ENCODE results near the gene SMCO2. TPM values are rescaled to one million over a fixed set of nuclear protein-coding genes. Genes with fewer than 3 reads are reported as not detected.

SMCO2 gene
- total RNA-seq, 1 experiment from 2014 or later, result 0.20 TPM

DNA sequence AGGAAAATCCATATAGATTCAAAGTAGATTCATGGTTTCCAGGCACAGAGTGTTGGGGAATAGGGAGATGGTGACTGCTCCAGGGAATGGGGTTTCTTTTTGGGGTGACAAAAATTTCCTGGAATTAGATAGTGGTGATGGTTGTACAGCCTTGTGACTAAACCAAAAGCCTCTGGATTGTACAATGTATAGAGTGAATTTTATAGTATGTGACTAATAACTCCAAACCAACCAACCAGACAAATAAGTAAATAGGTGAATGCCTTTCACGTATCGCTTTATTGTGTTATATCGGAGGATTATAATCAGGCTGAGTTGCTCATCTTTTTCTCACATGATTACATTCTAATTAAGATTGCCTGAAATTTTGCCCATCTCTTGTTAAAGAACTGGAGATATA, 52.8 kb downstream of the SMCO2 start:
- no peak overlapping the region for H3K4me2 ChIP-seq (ENCODE audit: insufficient read depth, insufficient read length, low read length)
- no peaks in the 10 kb centered on the region for H3K27me3 ChIP-seq (ENCODE audit: insufficient read depth, low read length)
- no peak overlapping the region for H3K18ac ChIP-seq (ENCODE audit: insufficient read length, low read depth, low read length)
- no peak overlapping the region for H2BK20ac ChIP-seq (ENCODE audit: low read depth, low read length, poor library complexity, severe bottlenecking)
- Mint-ChIP-seq H3K9me3 (no peaks in the 10 kb centered on the region), H3K36me3 (ENCODE audit: insufficient read depth in 1 of 3, low read depth in 3 of 3) (no peaks in the 10 kb centered on the region), H3K27ac (no peak overlapping the region), H3K4me1 (no peaks in the 10 kb centered on the region), H3K27me3 (ENCODE audit: low read depth) (no peaks in the 10 kb centered on the region), H3K4me3 (no peak overlapping the region)
- H4K20me1 ChIP-seq (ENCODE audit: control insufficient read depth, insufficient read depth, insufficient read length), result no peaks in the 10 kb centered on the region
- no peak overlapping the region for H3K27ac ChIP-seq (ENCODE audit: insufficient read length, low read depth, low read length)
- no peaks in the 10 kb centered on the region for H3K4me1 ChIP-seq (ENCODE audit: insufficient read depth, low read length)
- H2AK5ac ChIP-seq (ENCODE audit: insufficient read length, low read length), result no peak overlapping the region
- H3K23ac ChIP-seq (ENCODE audit: insufficient read length, low read depth, low read length), result no peak overlapping the region
- DNase-seq, result no peak
- no peak overlapping the region for H4K5ac ChIP-seq (ENCODE audit: insufficient read length, low read depth, low read length)
- no peak overlapping the region for H2BK5ac ChIP-seq (ENCODE audit: insufficient read length, low read length)
- no peaks in the 10 kb centered on the region for H3K9me3 ChIP-seq (ENCODE audit: control insufficient read depth, low read depth, low read length)
- no peak overlapping the region for H3K14ac ChIP-seq (ENCODE audit: insufficient read depth, low read length)
- no peak overlapping the region for H2AFZ ChIP-seq (ENCODE audit: low read length)
- H4K8ac ChIP-seq (replicated peaks; ENCODE audit: insufficient read length, low read depth, low read length), result no peak overlapping the region
- H3K56ac ChIP-seq (ENCODE audit: insufficient read length, low read depth, low read length), result no peak overlapping the region
- H2BK120ac ChIP-seq (ENCODE audit: low read depth, low read length, poor library complexity, severe bottlenecking), result no peak overlapping the region
- TF ChIP-seq, protein P1, sequence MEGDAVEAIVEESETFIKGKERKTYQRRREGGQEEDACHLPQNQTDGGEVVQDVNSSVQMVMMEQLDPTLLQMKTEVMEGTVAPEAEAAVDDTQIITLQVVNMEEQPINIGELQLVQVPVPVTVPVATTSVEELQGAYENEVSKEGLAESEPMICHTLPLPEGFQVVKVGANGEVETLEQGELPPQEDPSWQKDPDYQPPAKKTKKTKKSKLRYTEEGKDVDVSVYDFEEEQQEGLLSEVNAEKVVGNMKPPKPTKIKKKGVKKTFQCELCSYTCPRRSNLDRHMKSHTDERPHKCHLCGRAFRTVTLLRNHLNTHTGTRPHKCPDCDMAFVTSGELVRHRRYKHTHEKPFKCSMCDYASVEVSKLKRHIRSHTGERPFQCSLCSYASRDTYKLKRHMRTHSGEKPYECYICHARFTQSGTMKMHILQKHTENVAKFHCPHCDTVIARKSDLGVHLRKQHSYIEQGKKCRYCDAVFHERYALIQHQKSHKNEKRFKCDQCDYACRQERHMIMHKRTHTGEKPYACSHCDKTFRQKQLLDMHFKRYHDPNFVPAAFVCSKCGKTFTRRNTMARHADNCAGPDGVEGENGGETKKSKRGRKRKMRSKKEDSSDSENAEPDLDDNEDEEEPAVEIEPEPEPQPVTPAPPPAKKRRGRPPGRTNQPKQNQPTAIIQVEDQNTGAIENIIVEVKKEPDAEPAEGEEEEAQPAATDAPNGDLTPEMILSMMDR (conservative IDR thresholded peaks at IDR 0.05), result no peak
- no CpG with 5 or more reads among the region's 3 CpGs for WGBS (ENCODE audit: extremely low coverage, insufficient read length, low lambda C conversion rate)
- H3K79me2 ChIP-seq (ENCODE audit: insufficient read depth, low read length), result no peaks in the 10 kb centered on the region
- no peak overlapping the region for H3K4ac ChIP-seq (ENCODE audit: low read depth, low read length)
- no peak overlapping the region for H4K91ac ChIP-seq (ENCODE audit: insufficient read length, low read depth, low read length)
- H3T11ph ChIP-seq (ENCODE audit: low read length), result no peak overlapping the region
- H2BK15ac ChIP-seq (ENCODE audit: low read depth, low read length), result no peak overlapping the region
- H2BK12ac ChIP-seq (ENCODE audit: insufficient read length, low read depth, low read length), result no peak overlapping the region
- H3K23me2 ChIP-seq (ENCODE audit: insufficient read length, low read depth, low read length, poor library complexity, severe bottlenecking), result no peaks in the 10 kb centered on the region
- H3K79me1 ChIP-seq (ENCODE audit: insufficient read depth, low read depth, low read length, poor library complexity, severe bottlenecking), result no peaks in the 10 kb centered on the region
- no peak overlapping the region for H3K9ac ChIP-seq (ENCODE audit: extremely low read depth, insufficient read length, low read length)
